ENCODE measurements around the gene FOXK1. TPM values are rescaled to one million over a fixed set of nuclear protein-coding genes. Genes with fewer than 3 reads are reported as not detected.
A peak's percentile ranks its signal among the peaks of the same experiment; 100 is the strongest.
"Not testable (repeated sequence)": the region's sequence is repeated elsewhere in the genome, so short reads cannot be mapped to it uniquely, and the experiment has no call there.

FOXK1 gene
- total RNA-seq, 1 experiment from 2014 or later = 20.9 TPM

DNA sequence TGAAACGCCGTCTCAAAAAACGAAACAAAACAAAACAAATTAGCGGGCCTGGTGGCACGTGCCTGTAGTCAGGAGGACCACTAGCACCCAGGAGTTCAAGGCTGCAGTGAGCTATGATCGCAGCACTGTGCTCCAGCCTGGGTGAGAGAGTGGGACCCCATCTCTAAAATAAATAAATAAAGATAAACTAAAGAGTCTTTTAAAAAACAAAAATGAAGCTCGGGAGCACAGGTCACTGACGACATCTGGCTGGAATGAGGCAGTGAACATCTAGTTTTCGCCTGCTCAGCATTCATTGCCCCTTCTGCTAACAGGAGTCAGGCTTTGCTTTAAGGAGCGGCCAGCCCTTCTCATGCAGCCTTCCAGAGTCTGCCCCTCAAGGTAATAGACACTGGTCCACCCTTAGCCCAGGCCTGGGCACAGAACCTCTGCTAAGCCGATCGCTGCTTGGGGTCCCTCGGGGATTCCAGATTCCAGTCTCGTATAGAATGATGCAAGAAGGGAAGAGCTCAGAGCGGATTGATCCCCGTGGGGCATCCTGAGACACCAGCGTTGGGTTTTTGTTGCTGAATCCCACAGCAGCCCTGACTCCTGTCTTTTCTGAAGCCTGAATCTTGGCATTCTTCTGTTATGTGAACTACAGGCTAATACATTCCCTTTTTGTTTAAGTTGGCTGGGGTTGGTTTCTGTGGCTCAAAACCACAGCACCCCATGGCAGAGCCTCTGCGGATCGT lies 14.2 kb upstream of the FOXK1 start:
- DNase-seq (ENCODE audit: low read depth) = peak; percentile 86

DNA sequence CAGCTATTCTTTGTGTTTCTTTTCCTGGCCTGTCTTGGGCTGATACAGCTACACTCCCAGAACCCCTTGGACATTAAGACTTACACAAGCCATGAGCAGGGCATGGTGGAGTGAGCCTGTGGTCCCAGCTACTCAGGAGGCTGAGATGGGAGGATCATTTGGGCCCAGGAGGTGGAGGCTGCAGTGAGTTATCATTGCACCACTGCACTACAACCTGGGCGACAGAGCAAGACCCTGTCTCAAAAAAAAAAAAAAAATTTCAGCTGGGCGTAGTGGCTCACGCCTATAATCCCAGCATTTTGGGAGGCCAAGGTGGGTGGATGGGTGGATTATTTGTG lies 13.6 kb upstream of the FOXK1 start:
- DNase-seq (ENCODE audit: low read depth) = no peak

DNA sequence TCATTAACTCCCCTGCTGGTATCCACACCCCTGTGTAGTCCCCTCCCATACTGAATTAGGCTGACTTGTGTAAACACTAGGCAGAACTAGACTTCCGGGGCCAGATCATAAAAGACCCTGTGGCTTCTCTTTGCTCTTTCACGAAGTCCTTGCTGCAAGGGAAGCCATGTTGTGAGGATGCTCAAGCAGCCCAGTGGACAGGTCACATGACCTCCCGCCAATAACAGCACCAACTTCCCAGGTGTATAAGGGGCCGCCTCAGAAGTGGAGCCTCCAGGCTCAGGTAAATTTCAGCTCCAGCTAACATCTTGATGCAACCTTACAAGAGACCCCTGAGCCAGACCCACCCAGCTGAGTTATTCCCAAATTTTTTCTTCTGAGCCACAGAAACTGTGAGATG lies 11.3 kb upstream of the FOXK1 start:
- DNase-seq (ENCODE audit: low read depth) = no peak

DNA sequence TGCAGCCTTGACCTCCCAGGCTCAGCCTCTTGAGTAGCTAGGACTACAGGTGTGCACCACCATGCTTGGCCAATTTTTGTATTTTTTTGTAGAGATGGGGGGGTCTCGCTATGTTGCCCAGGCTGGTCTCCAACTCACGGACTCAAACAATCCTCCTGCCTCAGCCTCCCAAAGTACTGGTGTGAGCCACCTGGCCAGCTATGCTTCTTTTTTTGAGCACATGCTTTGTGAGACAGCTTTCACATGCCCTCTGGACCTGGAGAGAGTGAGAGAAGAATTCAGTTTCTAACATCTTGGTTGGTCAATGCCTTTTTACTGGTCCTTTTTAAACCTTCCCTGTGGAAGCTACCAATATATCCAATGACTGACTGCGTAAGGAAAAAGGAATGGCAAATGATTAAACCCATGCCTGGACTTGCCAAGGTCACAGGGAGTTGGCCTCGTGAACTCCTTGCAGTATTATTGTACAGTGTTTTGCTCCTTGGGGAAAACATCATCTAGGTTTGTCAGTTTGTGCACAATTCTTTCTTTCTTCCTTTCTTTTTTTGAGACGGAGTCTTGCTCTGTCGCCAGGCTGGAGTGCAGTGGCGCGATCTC lies 6.2 kb upstream of the FOXK1 start:
- DNase-seq (ENCODE audit: low read depth) = no peak

DNA sequence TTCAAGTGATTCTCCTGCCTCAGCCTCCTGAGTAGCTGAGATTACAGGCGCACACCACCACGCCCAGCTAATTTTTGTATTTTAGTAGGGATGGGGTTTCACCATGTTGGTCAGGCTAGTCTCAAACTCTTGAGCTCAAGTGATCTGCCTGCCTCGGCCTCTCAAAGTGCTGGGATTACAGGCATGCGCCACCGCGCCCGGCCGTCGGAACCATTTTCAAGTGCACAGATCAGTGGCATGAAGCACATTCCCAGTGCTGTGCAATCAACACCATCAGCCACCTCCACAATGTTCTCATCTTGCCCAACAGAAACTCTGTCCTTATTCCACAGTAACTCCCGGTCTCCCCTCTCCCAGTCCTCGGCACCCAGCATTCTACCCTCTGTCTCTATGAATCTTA lies 4.6 kb upstream of the FOXK1 start:
- DNase-seq (ENCODE audit: low read depth) = not testable (repeated sequence)

DNA sequence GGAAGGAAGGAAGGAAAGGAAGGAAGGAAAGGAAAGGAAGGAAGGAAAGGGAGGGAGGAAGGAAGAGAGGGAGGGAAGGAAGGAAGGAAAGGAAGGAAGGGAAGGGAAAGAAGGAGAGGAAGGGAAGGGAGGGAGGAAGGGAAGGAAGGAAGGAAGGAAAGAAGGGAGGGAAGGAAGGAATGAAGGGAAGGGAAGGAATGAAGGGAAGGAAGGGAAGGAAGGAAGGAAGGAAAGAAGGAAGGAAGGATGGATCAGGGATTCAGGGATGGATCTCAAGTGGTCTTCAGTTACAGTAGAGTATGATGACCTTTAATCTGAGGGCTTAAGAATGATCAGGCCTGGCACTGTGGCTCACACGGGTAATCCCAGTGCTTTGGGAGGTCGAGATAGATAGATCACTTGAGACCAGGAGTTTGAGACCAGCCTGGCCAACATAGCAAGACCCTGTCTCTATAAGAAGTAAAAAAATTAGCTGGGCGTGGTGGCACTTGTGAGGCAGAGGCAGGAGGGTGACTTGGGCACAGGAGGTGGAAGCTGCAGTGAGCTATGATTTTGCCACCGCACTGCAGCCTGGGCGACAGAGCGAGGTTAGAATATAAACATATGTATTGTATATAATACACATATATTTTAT lies 760 bp upstream of the FOXK1 start:
- no peak for DNase-seq (ENCODE audit: low read depth)

DNA sequence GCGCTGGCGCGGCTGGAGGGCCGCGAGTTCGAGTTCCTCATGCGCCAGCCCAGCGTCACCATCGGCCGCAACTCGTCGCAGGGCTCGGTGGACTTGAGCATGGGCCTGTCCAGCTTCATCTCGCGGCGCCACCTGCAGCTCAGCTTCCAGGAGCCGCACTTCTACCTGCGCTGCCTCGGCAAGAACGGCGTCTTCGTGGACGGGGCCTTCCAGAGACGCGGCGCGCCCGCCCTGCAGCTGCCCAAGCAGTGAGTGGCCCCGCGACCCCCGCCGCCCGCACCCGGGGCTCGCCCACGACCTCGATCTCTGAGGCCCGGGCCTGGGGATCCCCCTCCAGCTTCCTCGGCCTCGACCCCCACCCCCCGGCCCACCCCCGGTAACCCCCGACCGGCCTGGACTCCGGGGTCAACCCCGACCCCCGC lies 537 bp downstream of the FOXK1 start:
- DNase-seq (ENCODE audit: low read depth) = peak; percentile 74

DNA sequence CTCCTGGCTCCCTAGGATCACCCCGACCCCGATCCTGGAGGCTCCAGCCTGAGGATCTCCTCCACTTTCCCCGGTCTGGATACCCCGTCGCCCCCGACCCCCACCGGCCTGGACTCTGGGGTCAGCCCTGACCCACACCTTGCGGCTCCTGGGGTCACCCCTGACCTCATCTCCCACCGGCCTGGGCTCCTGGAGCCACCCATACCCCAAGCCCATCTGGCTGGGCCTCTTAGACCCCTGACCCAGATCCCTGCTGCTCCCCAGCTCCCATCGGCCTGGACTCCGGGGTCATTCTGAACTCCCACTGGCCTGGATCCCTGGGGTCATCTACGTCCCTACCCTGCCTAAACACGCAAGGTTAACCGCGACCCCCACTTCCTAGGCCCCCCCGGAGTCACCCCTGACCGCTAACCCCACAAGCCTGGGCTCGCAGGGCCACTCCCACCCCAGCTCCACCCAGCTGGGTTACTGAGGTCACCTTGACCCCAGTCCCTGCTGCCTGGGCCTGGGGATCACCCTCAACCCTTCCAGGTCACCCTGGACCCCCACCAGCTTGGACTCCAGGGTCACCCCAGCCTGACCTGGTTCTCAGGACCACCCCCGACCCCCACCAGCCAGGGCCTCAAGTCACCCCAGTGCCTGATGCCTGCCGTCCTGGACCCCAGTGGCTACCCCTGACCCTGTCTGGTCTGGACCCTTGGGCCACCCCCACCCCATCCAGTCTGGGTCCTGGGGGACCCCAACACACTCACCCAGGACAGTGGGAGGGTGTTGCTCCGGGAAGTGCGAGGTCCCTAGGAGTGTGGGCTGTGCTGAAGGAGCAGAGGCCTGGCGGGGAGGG lies 1.2 kb downstream of the FOXK1 start:
- DNase-seq (ENCODE audit: low read depth) = no peak

DNA sequence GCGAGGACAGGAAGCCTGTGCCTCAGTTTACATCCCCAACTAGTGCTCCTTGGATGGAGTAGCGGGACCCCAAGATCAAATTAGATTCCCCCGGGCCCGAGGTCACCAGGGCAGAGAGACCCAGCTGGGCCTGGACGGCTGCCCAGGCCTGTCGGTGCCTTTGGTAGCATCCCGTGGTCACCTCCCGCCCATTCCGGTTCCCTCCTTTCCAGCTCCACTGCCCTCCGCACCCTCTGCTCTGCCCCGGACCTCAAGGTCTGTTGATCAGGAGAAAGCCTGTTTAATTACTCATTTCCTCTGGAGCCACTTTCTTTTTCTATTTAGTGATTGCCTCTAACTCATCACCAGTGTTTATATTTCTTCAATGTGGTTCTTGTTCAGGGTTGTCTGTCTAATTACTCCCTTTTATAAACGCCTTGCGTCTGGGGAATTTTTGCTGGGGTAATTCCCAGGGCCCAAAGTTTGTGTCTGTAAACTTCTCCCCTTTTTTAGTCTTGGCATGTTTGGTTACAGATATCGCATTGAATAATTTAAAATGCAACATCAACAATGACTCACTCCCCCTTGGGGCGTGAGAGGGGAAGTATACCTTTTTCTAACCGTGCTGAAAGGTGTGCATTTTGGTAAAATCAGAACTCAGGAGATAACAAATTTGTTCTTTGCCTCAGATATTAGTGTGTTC lies 1.9 kb downstream of the FOXK1 start:
- DNase-seq (ENCODE audit: low read depth) = peak; percentile 84

DNA sequence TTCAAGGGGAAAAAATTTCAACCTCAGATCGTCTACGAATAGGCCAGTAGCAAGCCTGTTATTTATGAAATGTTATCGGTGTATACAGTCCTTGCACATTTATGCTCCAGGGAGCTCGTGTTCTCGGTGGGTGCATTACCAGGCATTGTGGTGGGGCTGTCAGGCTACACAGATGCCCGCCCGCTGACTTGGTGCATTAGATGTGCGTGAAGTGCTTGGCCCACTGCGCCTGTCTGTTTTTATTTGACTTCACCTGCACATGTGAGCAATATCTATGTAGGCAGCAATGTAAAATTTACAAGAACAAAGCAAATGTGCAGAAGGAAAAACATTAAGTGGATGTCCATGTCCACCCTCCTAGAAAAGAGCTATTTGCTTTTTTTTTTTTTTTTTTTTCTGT lies 2.8 kb downstream of the FOXK1 start:
- DNase-seq (ENCODE audit: low read depth) = no peak

DNA sequence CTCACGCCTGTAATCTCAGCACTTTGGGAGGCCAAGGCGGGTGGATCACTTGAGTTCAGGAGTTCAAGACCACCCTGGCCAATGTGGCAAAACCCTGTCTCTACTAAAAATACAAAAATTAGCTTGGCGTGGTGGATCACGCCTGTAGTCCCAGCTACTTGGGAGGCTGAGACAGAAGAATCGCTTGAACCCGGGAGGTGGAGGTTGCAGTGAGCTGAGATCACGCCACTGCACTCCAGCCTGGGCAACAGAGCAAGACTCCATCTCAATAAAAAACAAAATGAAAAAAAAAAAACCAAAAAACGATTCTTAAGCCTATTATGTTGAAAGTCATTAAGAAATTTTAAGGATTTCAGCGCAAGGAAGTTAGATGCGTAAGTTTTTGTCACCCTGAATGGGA lies 3.6 kb downstream of the FOXK1 start:
- DNase-seq (ENCODE audit: low read depth) = not testable (repeated sequence)

DNA sequence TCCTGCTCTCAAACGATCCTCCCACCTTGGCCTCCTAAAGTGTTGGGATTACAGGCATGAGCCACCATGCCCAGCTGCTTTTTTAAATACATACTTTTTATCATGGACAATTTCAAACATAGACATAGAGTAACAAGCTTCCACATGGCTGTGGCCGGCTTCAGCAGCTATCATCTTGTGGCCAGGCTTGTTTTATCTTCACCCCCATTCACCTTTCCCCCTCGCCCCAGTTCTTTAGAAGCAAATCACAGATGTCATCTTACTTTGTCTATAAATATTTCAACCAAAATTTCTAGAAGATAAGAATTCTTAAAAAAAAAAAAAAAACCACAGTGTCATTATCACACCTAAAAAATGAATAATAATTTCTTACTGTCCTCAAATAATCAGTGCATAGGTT lies 5.9 kb downstream of the FOXK1 start:
- no peak for DNase-seq (ENCODE audit: low read depth)

DNA sequence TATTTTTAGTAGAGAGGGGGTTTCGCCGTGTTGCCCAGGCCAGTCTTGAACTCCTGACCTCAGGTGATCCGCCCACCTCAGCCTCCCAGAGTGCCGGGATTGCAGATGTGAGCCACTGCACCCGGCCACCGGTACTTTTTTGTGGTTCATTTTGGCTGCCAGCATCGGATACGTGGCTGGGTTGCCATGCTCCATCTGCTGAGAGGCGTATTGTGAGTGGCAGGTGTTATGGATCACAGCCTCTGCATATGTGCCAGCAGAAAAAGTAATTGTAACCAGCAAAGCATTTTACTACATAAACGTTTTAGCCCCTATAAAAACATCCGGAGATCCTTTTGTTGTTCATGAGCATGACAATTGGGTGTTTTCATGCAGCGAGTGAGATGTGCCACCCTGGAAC lies 7.1 kb downstream of the FOXK1 start:
- no peak for DNase-seq (ENCODE audit: low read depth)

DNA sequence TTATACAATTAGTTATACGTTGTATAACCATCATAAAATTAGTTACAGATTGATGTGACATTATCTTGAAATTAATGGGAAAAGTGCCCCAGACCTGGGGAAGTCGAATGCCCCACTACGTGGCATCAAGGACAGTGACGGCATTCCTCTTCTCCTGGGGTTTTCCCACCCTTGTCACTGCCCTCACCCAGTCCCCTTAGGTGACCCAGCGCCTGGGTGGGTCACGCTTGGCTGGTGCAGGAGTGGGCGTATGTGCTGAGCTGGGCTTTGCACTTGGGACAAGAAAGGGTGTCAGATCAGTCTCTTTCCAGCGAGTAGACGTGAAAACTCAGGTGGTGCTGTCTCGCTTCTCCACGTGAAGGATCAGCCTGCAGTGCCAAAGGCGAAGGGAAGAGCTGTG lies 7.6 kb downstream of the FOXK1 start:
- no peak for DNase-seq (ENCODE audit: low read depth)

DNA sequence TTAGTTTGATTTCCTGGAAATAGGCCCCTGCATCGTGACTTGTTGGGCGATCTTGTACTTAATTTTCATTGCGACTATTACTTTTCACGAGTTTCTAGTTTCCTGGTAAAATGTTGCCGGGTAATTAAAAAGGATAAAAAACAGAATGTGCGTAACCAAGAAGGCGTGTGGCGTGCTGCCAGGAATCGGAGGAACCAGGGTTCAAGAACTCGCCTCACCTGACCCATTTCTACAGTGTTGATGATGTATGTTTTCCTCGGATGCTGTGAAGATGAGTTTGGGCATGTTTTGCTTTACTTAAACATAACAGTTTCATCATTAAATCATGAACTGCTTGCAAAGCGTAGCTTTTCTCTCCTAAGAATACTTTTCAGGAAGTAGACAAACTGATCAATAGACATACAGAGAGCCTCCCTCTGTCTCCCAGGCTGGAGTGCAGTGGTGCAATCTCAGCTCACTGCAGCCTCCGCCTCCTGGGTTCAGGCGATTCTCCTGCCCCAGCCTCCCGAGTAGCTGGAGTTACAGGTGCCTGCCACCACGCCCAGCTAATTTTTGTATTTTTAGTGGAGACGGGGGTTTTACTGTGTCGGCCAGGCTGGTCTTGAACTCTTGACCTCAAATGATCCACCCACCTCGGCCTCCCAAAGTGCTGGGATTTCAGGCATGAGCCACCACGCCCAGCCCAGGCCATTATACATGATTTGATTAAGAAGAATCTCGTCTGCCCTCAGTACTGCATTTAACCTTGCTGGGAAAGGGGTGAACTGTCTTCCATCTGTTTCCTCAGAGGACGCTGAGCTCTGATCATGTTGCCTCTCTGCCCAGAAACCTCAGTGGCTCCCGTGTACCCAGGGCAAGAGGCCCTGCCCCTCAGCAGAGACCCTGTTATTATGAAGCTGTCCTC lies 9.1 kb downstream of the FOXK1 start:
- no peak for DNase-seq (ENCODE audit: low read depth)

DNA sequence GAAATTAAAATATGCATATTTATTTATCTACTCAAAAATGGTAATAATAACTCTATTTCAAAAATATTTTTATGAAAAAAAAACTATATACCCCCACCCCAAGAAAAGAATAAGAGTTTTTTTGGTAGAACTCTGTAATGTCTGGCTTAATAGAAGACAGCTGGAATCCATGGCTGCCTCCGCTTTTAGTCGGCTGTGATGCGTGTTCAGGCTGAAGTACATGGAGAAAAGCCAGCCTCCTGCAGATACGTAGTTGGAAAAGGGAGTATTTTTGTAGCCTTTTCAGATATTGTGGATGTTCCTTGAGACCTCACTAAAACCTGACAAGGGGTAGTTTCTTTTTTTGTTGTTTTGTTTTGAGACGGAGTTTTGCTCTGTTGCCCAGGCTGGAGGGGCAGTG lies 10.0 kb downstream of the FOXK1 start:
- DNase-seq (ENCODE audit: low read depth) = no peak

DNA sequence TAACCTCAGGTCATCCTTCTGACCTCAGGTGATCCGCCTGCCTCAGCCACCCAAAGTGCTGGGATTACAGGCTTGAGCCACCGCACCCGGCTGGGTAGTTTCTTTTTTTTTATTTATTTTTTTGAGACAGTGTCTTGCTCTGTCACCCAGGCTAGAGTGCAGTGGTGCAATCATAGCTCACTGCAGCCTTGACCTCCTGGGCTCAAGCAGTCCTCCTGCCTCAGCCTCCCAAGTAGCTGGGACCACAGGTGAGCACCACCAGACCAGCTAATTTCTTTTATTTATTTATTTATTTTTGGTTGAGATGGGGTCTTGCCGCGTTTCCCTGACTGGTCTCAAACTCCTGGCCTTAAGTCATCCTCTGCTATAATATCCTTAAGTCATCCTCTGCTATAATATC lies 10.5 kb downstream of the FOXK1 start:
- not testable (repeated sequence) for DNase-seq (ENCODE audit: low read depth)

DNA sequence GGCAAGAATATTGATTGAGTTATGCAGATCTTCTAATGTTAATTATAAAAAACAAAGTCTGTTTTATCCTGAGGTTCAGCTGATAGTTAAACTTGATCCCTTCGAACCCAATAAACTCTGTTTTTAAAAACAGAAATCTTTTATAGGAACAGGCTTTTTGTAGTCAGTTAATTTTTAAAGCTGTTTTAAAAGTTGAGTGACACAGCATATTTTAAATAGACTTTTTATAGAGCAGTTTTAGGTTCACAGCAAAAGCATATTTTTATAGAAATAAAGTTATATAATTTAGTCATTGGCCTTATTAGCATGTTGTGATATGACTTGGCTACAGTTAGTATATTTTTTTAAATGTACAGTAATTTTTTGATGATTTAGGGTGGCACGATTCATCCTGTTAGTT lies 11.1 kb downstream of the FOXK1 start:
- no peak for DNase-seq (ENCODE audit: low read depth)

DNA sequence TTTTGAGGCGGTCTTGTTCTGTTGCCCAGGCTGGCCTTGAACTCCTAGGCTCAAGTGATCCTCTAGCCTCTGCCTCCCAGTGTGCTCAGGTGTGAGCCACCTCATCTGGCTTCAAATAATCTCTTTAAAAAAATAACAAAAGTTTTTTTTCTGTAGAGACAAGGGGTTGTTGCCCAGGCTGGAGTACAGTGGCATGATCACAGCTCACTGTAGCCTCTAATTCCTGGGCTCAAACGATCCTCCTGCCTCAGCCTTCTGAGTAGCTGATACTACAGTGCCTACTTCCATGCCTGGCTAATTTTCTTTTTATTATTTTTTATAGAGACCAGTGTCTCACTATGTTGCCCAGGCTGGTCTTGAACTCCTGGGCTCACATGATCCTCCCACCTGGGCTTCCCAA lies 11.7 kb downstream of the FOXK1 start:
- DNase-seq (ENCODE audit: low read depth) = no peak

DNA sequence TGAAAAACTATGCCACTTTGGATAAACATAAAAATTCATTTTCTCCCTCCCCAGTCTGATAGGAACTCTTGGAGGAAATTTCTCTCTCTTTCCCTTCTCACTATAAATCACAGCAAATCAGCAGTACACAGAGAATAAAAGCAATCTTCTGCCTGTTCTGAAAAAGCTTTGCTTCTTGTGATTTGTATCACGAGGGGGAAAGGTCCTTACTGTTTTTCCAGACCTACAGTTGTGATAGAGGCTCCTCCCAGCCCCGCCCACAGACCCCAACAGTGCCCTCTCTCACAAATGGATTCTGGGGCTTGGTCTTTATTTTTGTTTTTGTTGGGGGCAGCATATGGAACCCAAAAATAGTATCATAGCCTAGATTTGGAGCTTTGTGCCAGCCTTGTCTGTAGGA lies 12.2 kb downstream of the FOXK1 start:
- no peak for DNase-seq (ENCODE audit: low read depth)

DNA sequence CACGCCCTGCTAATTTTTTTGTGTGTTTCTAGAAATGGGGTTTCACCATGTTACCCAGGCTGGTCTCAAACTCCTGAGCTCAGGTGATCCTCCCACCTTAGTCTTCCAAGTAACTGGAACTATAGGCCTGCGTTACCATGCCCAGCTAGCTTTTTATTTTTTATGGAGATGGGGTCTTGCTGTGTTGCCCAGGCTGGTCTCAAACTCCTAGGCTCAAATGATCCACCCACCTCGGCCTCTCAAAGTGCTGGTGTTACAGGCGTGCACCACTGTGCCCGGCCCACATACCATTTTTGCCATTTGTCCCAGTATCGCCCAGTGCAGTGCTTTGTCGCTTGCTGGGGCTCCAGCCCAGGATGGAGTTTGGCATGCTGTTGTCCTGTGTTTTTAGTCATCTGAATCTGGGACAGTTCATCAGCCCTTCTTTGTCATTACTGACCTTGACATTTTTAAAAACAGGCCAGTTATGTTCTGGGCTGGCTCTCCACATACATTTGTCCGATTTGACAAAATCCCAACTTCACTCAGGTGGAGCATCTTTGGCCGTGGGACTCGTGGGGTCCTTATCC lies 16.7 kb downstream of the FOXK1 start:
- DNase-seq (ENCODE audit: low read depth) = no peak
